Activated CD4-positive, alpha-beta T cell treated with anti-CD3 and anti-CD28 coated beads, Interleukin-2, amount 50 U/mL, for 48 hours (primary cell): ENCODE data around the gene SS18L1.

Experiments
- DNase-seq, 2 experiments: peaks; one replicate each; pipeline ENCODE4 v3.0.0-alpha.2; 2020

SS18L1 gene

DNA sequence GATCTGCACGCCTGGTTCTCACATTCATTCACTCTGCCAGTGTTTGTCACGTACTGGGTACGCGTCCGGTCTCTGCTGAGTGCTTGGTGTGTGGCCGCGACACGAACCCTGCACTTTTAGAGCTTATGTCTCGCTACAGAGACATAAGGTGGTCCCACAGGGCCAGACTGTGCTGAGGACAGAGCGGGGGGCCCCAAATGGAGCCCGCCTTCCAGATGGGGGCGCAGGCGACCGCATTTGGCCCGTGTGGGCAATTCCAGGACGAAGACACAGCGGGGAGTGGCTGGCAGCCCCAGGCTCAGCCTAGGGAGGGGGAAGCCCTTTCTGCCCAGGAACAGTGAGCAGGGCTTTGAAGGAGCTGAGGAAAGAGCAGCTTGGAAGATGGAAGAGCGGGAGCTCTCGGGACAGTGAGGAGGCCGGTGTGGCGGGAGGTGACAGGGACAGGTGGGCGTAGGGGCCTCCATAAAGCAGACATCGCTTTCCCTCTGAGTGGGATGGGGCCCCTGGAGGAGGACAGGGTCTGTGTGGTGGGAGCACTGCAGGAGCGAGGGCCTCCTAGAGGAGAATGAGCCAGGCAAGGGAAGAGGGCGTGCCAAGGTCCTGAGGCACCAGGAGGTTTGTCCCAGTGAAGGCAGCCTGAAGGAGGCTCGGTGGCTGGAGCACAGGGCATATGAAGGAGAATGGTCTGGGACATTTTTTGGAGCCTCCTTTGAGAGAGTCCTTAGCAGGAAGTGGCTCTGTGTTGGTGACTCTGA lies 31.5 kb downstream of the SS18L1 start:
- DNase-seq, result no peak

- DNase-seq, result no peak
These were observed 32.1 kb downstream of the SS18L1 start for GRCh38 chr20:62175711-62176110.

DNA sequence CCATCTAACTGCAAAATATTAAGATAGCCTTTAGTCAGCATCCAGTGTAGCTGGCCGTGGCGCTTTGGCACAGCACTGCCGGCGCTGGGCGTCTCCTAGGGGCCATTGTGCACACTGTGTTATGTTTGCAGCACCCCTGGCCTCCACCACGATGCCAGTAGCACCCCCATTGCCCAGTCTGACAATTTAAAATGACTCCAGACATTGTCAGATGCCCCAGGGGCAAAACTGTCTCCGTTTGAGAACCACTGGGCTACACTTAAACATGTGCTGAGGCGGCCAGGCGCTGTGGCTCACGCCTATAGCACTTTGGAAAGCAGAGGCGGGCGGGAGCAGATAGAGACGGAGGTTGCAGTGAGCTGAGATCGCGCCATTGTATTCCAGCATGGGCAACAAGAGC lies 33.3 kb downstream of the SS18L1 start:
- no peak for DNase-seq

DNA sequence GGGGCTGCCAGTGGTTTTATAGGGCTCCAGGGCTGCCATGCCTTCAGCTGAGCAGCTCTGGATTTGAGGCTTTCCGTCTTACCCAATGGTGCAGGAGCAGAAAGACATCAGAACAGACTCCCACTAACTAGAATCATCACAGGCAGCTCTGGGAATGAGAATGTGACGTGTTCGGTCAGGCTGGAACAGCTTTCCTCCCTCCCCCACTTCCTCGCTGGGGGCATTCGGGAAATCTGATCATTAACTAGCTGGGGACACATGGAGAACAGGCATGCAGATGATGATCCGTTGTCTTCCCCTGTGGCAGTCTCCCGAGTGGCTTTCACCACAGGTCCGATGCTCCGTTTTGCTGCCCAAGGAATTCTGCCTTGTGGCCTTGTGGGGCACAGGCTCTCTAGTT lies 33.7 kb downstream of the SS18L1 start:
- DNase-seq, result no peak

- no peak for DNase-seq
These were observed 35.0 kb downstream of the SS18L1 start for GRCh38 chr20:62178316-62179161.

DNA sequence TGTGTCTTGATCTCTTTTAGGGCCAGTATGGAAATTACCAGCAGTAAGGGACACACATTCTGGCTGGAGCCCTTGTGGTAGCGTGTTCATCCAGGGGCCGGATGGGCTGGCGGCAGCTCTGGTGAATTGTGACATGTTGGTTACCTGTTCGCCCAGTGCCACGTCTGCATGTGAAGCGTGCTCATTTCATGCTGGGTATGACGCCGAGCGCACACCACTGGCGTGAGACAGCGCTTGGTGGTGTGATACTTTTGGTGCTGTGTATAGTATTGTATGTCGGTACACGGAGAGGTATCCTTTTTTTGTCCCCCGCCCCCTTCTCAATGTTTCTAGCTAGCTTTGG lies 35.6 kb downstream of the SS18L1 start:
- no peak for DNase-seq

GRCh38 chr20:62181808-62182207 lies 38.2 kb downstream of the SS18L1 start:
- DNase-seq, result no peak

GRCh38 chr20:62182469-62183425 lies 39.2 kb downstream of the SS18L1 start, which contains the start of gene MTG2:
Gene MTG2, plus strand, starts transcription at chr20:62183028. Its CDS starts 10,393 bp downstream, at chr20:62193421.
- DNase-seq, result peak; percentile 93 to 95

GRCh38 chr20:62183426-62184142 lies 40.0 kb downstream of the SS18L1 start:
- no peak for DNase-seq

DNA sequence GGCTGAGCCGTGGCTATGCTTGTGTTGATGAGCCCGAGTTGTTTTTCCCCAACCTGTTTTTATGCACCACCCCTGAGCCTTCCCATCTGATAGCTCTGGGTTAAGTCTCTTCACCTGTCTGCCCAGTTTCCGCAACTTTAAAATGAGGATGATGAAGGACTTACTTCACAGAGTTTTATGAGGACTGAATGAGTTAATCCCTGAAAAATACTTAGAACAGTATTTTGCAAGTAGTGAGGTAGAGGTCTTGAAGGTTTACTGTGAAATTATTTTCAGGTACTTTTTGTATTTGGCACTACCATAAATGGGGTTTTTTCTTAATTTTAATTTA lies 42.5 kb downstream of the SS18L1 start:
- DNase-seq, result no peak

DNA sequence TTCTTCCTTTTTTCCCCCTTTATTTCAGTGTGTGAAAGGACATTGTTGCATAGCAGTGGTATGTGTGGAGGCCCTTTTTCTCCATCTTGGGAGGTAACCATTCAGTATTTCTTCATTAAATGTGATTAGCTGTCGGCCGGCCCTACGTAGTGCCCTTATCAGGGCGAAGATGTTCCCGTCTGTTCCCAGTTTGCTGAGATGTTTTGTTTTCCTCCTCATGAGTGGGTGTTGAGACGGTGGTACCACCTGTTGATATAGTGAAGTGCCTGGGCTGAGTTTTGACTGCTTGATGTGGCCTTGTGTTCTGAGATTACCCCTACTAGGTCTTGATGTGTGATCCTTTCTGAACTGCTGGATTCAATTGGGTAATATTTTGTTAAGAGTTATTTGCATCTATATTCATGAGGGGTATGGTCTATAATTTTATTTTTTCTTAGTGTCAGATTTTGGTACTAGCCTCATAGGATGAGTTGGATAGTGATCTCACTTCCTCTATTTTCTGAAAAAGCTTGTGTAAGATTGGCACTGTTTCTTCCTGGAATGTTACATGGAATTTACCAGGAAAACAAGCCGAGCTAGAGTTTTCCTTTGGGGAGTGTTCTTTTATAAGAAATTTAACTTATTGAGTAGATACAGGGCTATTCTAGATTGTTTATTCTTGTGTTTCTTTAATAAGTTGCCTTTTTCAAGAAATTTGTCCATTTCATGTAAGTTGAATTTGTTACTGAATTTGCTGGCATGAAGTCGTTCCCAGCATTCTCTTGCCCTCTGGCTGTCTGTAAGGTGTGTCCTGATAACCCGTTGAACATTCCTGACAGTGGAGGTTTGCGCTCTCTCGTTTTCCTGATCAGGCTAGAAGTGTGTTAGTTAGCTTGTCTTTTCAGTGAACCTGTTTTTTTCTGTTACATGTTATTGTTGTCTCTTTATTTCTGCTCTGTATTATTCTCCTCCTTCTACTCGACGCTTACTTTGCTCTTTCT lies 43.6 kb downstream of the SS18L1 start:
- DNase-seq, result no peak

DNA sequence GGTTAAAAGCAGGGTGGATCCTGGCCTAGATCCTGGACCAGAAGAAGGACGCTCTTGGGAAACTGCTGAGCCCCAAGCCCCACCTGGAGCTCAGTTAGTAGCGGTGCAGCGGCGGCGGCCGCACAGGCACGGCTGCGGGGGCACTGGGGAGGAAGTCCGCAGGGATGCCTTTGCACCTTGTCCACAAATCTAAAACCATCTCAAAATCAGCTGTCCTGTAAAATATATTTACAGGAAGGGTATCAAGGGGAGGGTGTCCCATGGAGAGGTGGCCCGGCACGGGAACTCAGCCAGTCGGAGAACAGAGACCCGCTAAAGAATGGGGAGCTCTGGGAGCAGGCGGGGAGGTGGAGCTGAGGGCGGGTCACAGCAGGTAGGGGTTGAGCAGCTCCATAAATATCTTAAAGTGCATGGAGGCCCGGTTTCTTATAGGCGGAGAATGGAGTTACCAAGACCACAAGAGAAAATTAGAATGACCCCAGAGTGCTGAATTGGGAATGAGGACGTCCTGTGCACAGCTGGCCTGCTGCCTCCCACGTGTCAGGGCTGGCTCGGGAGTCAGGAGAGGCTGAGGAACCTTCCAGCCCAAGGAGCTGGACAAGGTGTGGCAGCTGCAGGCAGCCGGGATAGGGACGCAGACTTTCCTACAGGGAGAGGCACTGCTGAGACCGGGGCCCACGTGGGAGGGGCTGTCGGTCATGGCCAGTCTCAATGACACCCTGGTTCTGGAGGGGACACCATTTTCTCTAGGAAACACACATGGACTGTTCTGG lies 47.3 kb downstream of the SS18L1 start:
- DNase-seq, result no peak

DNA sequence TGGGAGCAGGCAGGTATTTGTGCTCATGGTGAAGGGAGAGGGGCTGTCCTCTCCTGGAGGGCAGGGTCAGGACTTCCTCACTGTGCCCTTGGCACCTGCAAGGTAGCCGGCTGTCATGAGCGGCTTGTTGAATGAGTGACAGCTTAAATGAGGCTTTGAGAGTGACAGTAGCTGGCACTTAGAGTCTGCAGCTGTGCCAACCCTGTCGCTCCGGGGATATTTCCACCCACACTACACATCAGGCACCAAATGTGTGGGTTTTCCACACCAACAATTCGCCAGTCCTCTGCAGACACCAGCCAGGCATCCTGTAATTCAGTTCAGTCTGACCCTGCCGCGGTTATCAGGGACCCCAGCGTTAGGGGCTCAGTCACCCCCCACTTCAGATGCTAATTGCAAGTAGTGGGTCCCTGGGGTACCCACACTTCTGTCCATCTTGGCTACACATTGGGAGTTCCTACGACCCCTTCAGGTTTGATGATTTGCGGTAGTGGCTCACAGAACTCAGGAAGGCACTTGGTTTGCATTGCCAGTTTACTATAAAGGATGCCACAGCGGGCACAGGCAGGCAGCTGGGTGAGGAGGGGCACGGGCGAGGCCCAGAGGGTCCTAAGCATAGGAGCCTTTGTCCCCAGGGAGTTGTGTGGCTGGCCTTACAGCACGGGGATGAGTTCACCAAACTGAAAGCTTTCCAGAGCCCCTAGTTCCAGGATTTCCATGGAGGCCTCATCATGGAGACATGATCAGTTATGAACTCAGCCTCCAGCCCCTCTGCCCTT lies 48.4 kb downstream of the SS18L1 start:
- DNase-seq, result no peak

GRCh38 chr20:62192635-62193034 lies 49.1 kb downstream of the SS18L1 start:
- no peak for DNase-seq

- no peak for DNase-seq
These were observed 49.8 kb downstream of the SS18L1 start for GRCh38 chr20:62193079-62194025.

DNA sequence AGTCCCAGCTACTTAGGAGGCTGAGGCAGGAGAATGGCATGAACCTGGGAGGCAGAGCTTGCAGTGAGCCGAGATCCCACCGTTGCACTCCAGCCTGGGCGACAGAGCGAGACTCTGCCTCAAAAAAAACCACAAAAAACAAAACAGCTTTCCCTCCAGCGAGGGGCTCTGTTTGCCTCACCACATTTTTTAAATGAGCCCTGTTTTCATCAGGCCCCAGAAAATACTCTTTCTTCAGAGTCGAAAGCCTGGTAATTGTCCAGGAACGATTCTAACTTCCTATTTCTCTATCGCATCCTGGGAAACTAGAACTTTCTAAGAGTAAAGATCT lies 51.5 kb downstream of the SS18L1 start:
- no peak for DNase-seq

DNA sequence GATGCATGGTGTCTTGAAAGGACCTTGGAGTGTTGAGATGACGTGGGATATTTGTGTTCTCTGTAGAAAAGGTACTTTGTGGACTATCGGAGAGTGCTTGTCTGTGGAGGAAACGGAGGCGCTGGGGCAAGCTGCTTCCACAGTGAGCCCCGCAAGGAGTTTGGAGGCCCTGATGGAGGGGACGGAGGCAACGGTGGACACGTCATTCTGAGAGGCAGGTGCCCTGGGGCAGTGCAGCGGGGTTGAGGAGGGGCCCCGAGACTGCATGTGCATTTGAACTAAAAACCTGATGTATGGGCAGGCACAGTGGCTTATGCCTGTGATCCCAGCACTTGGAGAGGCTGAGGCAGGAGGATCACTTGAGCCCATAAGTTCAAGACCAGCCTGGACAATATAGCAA lies 52.2 kb downstream of the SS18L1 start:
- DNase-seq, result no peak

- DNase-seq, result no peak
These were observed 52.7 kb downstream of the SS18L1 start for GRCh38 chr20:62196286-62196685.

DNA sequence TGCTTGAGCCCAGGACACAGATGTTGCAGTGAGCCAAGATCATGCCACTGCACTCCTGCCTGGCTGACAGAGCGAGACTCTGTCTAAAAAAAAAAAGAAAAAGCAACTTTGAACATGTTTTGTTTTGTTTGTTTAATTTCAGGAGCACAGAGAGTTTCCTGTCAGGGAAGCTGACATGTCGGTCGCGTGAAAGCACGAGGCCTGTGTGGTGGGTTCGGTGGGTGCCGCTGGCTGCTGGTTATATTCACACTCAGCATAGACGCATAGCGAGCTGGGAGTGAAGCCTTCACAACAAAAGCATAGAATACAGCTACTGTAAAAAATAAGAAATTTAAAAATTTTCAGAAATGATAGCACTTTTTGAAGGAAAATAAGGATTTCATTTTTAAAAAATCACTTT lies 53.7 kb downstream of the SS18L1 start:
- no peak for DNase-seq
